DOHH2 (cell line): ENCODE measurements around the gene COL4A2.

Experiments
- H3F3A ChIP-seq: fragments of 200-600 bp; sonication (generic), shearing (Covaris generic); 2 replicates; pipeline ENCODE4 v1.6.0; 2016; ENCODE audit warnings: antibody characterized with exemption, mild to moderate bottlenecking; ENCODE audit not compliant: control insufficient read depth, insufficient read depth
- H3K27ac ChIP-seq: fragments of 200-600 bp; sonication (generic); 2 replicates; pipeline ENCODE4 v1.5.1; 2014; ENCODE audit warnings: low read depth, mild to moderate bottlenecking, low read length, moderate library complexity
- H3K27me3 ChIP-seq: fragments of 200-600 bp; sonication (generic); 2 replicates; pipeline ENCODE4 v1.6.1; 2014; ENCODE audit warnings: mild to moderate bottlenecking, low read length, mixed read lengths; ENCODE audit not compliant: control insufficient read depth
- H3K36me3 ChIP-seq: fragments of 200-600 bp; sonication (generic); 2 replicates; pipeline ENCODE4 v1.6.1; 2014; ENCODE audit warnings: mild to moderate bottlenecking, low read length, moderate library complexity, mixed read lengths; ENCODE audit not compliant: control insufficient read depth
- H3K4me1 ChIP-seq: fragments of 200-600 bp; sonication (generic); 2 replicates; pipeline ENCODE4 v1.6.1; 2014; ENCODE audit warnings: mild to moderate bottlenecking, low read length, mixed read lengths; ENCODE audit not compliant: control insufficient read depth
- H3K4me2 ChIP-seq: fragments of 200-600 bp; sonication (generic); 2 replicates; pipeline ENCODE4 v1.6.0; 2014; ENCODE audit warnings: mild to moderate bottlenecking, low read length, moderate library complexity
- H3K4me3 ChIP-seq: fragments of 200-600 bp; sonication (generic); 2 replicates; pipeline ENCODE4 v1.5.1; 2014; ENCODE audit warnings: mild to moderate bottlenecking, low read length, mixed read lengths
- H3K79me2 ChIP-seq: fragments of 200-600 bp; sonication (generic); 2 replicates; pipeline ENCODE4 v1.6.1; 2014; ENCODE audit warnings: mild to moderate bottlenecking, low read length, mixed read lengths; ENCODE audit not compliant: control insufficient read depth
- H3K9me2 ChIP-seq: fragments of 200-600 bp; sonication (generic); replicated peaks from 2 replicates; pipeline ENCODE4 v1.6.1; 2014; ENCODE audit warnings: mild to moderate bottlenecking, low read length, mixed read lengths; ENCODE audit not compliant: control insufficient read depth
- H3K9me3 ChIP-seq: fragments of 200-600 bp; sonication (generic); 2 replicates; pipeline ENCODE4 v1.6.1; 2014; ENCODE audit warnings: antibody characterized with exemption, low read length, mixed read lengths; ENCODE audit not compliant: control insufficient read depth, insufficient read depth
- H4K20me1 ChIP-seq: fragments of 200-600 bp; sonication (generic); 2 replicates; pipeline ENCODE4 v1.6.0; 2014; ENCODE audit warnings: low read depth, mild to moderate bottlenecking, antibody characterized with exemption, low read length, moderate library complexity; ENCODE audit not compliant: control insufficient read depth, insufficient read depth
- EZH2phosphoT487 ChIP-seq: fragments of 200-600 bp; sonication (generic); IDR thresholded peaks from 2 replicates; pipeline ENCODE4 v1.6.1; 2017; ENCODE audit warnings: borderline replicate concordance, mild to moderate bottlenecking, antibody characterized with exemption, low read length, moderate library complexity, mixed read lengths
- TF ChIP-seq, protein P1 (sequence below): fragments of 200-600 bp; sonication (generic); IDR thresholded peaks from one replicate; pipeline ENCODE4 v1.5.1; 2014; ENCODE audit warnings: antibody characterized with exemption, mild to moderate bottlenecking, low read depth, low read length; ENCODE audit not compliant: poor library complexity, severe bottlenecking

The COL4A2 gene

DNA sequence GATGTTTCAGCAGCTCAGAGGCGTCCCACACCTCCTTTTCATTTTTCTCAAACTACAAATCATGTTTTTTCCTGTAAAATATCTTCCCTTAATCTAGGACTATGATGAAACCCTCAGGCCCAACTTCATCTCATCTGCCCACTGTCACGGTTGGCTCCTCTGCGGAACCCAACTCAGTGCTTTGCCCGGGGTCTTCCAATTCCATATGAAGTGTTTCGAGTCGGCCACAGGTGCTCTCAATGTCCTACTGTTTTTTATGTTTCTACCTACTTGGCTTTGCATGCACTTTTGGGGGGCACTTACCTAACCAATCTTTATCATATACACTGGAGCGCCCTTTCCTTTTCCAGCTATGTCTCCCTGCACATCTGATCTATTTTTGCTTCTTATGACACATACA is 28.2 kb upstream of the COL4A2 start:
- Histone ChIP-seq H4K20me1 (no peaks in the 10 kb centered on the region), H3K79me2 (no peaks in the 10 kb centered on the region), H3K9me2 (no peaks in the 10 kb centered on the region), H3K4me2 (no peak overlapping the region), H3K27me3 (peaks cover 2% of the 10 kb centered on the region; the same call in 1 of the 2 replicates), H3F3A (no peaks in the 10 kb centered on the region), H3K27ac (no peak overlapping the region), H3K9me3 (no peaks in the 10 kb centered on the region), H3K4me3 (no peak overlapping the region), H3K4me1 (no peaks in the 10 kb centered on the region), H3K36me3 (no peaks in the 10 kb centered on the region)
- TF ChIP-seq EZH2phosphoT487 = no peak
- TF ChIP-seq, protein P1, sequence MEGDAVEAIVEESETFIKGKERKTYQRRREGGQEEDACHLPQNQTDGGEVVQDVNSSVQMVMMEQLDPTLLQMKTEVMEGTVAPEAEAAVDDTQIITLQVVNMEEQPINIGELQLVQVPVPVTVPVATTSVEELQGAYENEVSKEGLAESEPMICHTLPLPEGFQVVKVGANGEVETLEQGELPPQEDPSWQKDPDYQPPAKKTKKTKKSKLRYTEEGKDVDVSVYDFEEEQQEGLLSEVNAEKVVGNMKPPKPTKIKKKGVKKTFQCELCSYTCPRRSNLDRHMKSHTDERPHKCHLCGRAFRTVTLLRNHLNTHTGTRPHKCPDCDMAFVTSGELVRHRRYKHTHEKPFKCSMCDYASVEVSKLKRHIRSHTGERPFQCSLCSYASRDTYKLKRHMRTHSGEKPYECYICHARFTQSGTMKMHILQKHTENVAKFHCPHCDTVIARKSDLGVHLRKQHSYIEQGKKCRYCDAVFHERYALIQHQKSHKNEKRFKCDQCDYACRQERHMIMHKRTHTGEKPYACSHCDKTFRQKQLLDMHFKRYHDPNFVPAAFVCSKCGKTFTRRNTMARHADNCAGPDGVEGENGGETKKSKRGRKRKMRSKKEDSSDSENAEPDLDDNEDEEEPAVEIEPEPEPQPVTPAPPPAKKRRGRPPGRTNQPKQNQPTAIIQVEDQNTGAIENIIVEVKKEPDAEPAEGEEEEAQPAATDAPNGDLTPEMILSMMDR = no peak

DNA sequence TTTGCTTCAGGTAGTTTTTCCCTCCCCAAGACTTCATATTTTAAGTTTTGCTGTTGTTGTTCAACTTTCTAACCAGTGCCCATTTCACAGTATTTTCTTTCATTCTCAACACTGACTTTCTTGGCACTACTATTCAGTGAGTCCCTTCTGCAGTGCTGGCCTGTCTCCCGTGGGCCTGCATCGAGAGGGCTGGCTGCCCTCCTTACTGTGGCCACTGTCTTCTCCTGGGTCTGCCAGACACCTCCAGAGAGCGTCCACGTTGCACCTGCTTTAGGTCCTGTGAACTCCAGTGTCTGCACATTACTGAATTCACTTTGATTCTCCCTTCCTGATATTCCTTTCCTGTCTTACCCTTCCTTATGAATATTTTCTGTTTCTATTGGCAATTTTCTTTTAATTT is 27.4 kb upstream of the COL4A2 start:
- no peaks in the 10 kb centered on the region for H3K79me2 ChIP-seq
- no peak overlapping the region for H3K4me3 ChIP-seq
- no peak for TF ChIP-seq EZH2phosphoT487
- TF ChIP-seq, protein P1 = no peak
- peaks cover 2% of the 10 kb centered on the region; the same call in 1 of the 2 replicates for H3K27me3 ChIP-seq
- no peaks in the 10 kb centered on the region for H3F3A ChIP-seq
- no peaks in the 10 kb centered on the region for H3K9me2 ChIP-seq
- no peaks in the 10 kb centered on the region for H3K9me3 ChIP-seq
- no peaks in the 10 kb centered on the region for H4K20me1 ChIP-seq
- H3K36me3 ChIP-seq = no peaks in the 10 kb centered on the region
- H3K4me1 ChIP-seq = no peaks in the 10 kb centered on the region
- no peak overlapping the region for H3K4me2 ChIP-seq
- no peak overlapping the region for H3K27ac ChIP-seq

DNA sequence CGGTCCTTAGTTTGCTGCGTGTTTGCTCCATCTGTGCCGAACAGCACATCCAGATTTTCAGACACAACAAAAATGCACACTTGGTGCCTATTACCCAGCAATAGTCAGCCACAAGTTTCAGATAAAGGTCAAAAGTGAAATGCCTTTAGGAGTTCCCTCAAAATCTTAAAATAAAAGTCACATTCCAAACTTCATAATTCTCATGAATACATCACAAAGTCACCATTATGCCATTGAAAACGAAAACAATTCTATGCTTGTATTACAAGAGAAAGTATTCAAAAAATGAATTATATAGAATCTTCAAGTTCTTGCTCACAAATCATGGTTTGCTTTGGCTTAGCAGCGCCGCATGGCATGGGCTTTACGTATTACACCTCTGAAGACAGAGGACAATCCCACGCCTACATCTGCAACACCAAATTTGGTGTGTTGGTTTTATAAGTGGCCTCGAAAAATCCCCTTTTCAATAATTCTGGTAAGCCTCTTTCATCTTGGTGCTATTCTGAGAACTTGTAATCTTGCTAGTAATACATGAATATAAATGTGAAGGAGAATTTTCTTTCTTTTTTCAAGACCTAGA is 26.8 kb upstream of the COL4A2 start:
- Histone ChIP-seq H3K27me3 (peaks cover 2% of the 10 kb centered on the region; the same call in 1 of the 2 replicates), H3K4me2 (no peak overlapping the region), H3K4me3 (no peak overlapping the region), H3K79me2 (no peaks in the 10 kb centered on the region), H3F3A (no peaks in the 10 kb centered on the region), H3K27ac (no peak overlapping the region), H3K9me3 (no peaks in the 10 kb centered on the region), H4K20me1 (no peaks in the 10 kb centered on the region), H3K9me2 (no peaks in the 10 kb centered on the region), H3K36me3 (no peaks in the 10 kb centered on the region), H3K4me1 (no peaks in the 10 kb centered on the region)
- no peak for TF ChIP-seq EZH2phosphoT487
- TF ChIP-seq, protein P1 = no peak
